HEK293T (cell line): ENCODE results near the gene POLR3A.

Experiments
- CTBP1 ChIP-seq: fragments of 450-650 bp; IDR thresholded peaks from 2 replicates; pipeline ENCODE4 v1.6.1; 2016; ENCODE audit warnings: borderline replicate concordance
- FOXM1 ChIP-seq: fragments of 450-650 bp; IDR thresholded peaks from 2 replicates; pipeline ENCODE4 v1.6.1; 2017; ENCODE audit warnings: mild to moderate bottlenecking, borderline replicate concordance
- SP1 ChIP-seq: fragments of 450-650 bp; IDR thresholded peaks from 2 replicates; pipeline ENCODE4 v1.6.1; 2017
- SUZ12 ChIP-seq: fragments of 450-650 bp; IDR thresholded peaks from 2 replicates; pipeline ENCODE4 v1.6.1; 2016; ENCODE audit warnings: mild to moderate bottlenecking

GRCh38 chr10:78072504-78072903 lies 43.2 kb upstream of the POLR3A start:
- no peak for TF ChIP-seq FOXM1
- TF ChIP-seq SUZ12: no peak
- TF ChIP-seq SP1: no peak
- TF ChIP-seq CTBP1: no peak
